Mucosa of stomach (tissue), 1 donor: ENCODE measurements around the gene PFKFB3.
"Not testable (repeated sequence)": the region's sequence is repeated elsewhere in the genome, so short reads cannot be mapped to it uniquely, and the experiment has no call there.

Experiments
- H3K27me3 ChIP-seq: one replicate; pipeline ENCODE4 v1.7.0; 2013; ENCODE audit warnings: mild to moderate bottlenecking, low read length; ENCODE audit not compliant: control insufficient read depth, insufficient read depth
- H3K36me3 ChIP-seq: one replicate; pipeline ENCODE4 v1.7.0; 2013; ENCODE audit warnings: low read length; ENCODE audit not compliant: control insufficient read depth, insufficient read depth
- H3K4me1 ChIP-seq: one replicate; pipeline ENCODE4 v1.7.0; 2013; ENCODE audit warnings: mild to moderate bottlenecking, low read length; ENCODE audit not compliant: control insufficient read depth, insufficient read depth
- H3K4me3 ChIP-seq: one replicate; pipeline ENCODE4 v1.7.0; 2013; ENCODE audit warnings: low read length
- H3K9ac ChIP-seq: one replicate; pipeline ENCODE4 v1.7.0; 2013; ENCODE audit warnings: mild to moderate bottlenecking, low read length, moderate library complexity
- H3K9me3 ChIP-seq: one replicate; pipeline ENCODE4 v1.7.0; 2013; ENCODE audit warnings: mild to moderate bottlenecking, low read length, moderate library complexity; ENCODE audit not compliant: control insufficient read depth
- donor health status: Pancreatic carcinoma.

PFKFB3 gene

GRCh38 chr10:6181249-6181648 is 21.5 kb upstream of the PFKFB3 start:
- peaks cover 14% of the 10 kb centered on the region for H3K4me1 ChIP-seq
- H3K27me3 ChIP-seq = no peaks in the 10 kb centered on the region
- no peak overlapping the region for H3K9ac ChIP-seq
- H3K36me3 ChIP-seq = no peaks in the 10 kb centered on the region
- H3K9me3 ChIP-seq = no peaks in the 10 kb centered on the region
- no peak overlapping the region for H3K4me3 ChIP-seq

DNA sequence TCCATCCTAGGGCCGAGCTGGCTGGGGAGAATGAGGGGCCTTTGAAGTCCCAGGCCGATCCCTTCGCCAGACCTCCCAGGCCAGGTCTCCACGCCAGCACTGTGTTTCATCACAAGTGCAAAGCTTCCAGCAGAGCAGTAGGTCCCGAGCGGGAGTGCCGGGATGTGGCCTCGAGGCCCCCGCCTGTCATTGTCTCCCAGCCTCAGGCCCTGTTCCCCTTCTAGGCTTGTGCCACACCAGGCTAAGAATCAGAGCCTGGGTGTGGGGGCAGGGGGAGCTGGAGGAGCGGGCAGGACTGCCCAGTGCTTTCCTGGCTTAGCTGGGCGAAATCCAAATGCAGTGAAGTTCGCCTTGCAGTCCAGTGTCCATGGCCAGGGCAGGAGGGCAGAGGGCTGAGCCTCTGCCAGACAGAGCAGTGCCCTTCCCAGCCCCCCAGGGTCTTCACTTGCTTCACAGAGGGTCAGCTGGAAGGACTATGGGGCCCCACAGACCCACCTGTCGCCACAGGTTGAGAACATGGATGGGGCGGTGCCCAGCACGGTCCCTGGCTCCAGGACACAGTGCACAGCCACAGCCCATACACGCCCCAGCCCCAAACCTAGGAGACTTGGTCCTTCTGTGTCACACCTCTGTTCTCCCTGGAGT is 20.2 kb upstream of the PFKFB3 start:
- peaks cover 6% of the 10 kb centered on the region for H3K4me1 ChIP-seq
- no peaks in the 10 kb centered on the region for H3K36me3 ChIP-seq
- H3K4me3 ChIP-seq = no peak overlapping the region
- no peak overlapping the region for H3K9ac ChIP-seq
- no peaks in the 10 kb centered on the region for H3K9me3 ChIP-seq
- H3K27me3 ChIP-seq = no peaks in the 10 kb centered on the region

- no peak overlapping the region for H3K9ac ChIP-seq
- no peaks in the 10 kb centered on the region for H3K36me3 ChIP-seq
- H3K4me1 ChIP-seq = peaks cover 6% of the 10 kb centered on the region
- H3K9me3 ChIP-seq = no peaks in the 10 kb centered on the region
- H3K27me3 ChIP-seq = no peaks in the 10 kb centered on the region
- no peak overlapping the region for H3K4me3 ChIP-seq
These were observed 17.6 kb upstream of the PFKFB3 start for GRCh38 chr10:6185039-6185716.

- Histone ChIP-seq H3K4me3 (no peak overlapping the region), H3K36me3 (no peaks in the 10 kb centered on the region), H3K27me3 (no peaks in the 10 kb centered on the region), H3K9me3 (no peaks in the 10 kb centered on the region), H3K9ac (no peak overlapping the region), H3K4me1 (peaks cover 6% of the 10 kb centered on the region)
These were observed 15.9 kb upstream of the PFKFB3 start for GRCh38 chr10:6186894-6187256.

DNA sequence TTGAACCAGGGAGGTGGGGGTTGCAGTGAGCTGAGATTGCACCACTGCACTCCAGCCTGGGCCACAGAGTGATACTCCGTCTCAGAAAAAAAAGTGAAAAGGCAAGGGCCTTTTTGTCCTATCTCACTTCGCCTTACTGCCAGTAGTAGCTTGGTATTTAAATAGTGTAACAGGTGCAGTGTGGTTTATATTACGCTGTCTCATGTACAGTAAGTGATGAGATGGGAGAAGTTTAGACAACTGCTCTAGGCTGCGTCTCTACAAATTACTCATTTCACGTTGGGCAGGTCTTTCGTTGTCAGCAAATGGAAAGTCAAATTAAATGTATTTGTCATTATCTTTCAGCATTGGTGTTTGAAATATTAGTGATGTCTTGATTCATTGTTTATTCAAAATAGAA is 15.5 kb upstream of the PFKFB3 start:
- no peaks in the 10 kb centered on the region for H3K27me3 ChIP-seq
- peaks cover 6% of the 10 kb centered on the region for H3K4me1 ChIP-seq
- no peak overlapping the region for H3K9ac ChIP-seq
- no peaks in the 10 kb centered on the region for H3K9me3 ChIP-seq
- H3K36me3 ChIP-seq = no peaks in the 10 kb centered on the region
- H3K4me3 ChIP-seq = no peak overlapping the region

DNA sequence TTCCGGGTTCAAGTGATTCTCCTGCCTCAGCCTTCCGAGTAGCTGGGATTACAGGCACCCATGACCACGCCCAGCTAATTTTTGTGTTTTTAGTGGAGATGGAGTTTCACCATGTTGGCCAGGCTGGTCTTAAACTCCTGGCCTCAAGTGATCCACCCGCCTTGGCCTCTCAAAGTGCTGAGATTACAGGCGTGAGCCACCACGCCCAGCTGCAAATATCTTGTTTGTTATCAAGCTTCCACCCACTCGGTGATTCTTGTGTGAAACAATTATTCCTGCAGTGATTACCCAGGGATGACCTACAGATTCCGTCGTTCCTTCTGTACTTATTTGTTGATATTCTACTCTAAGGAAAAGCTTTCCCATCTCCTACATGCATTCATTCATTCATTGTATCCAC is 12.7 kb upstream of the PFKFB3 start:
- not testable (repeated sequence) for H3K36me3 ChIP-seq, H3K9ac ChIP-seq, H3K4me3 ChIP-seq, H3K9me3 ChIP-seq, H3K27me3 ChIP-seq, H3K4me1 ChIP-seq

GRCh38 chr10:6191147-6191546 is 11.6 kb upstream of the PFKFB3 start:
- H3K36me3 ChIP-seq = no peaks in the 10 kb centered on the region
- no peak overlapping the region for H3K9ac ChIP-seq
- H3K27me3 ChIP-seq = no peaks in the 10 kb centered on the region
- H3K9me3 ChIP-seq = no peaks in the 10 kb centered on the region
- H3K4me1 ChIP-seq = peaks cover 5% of the 10 kb centered on the region
- no peak overlapping the region for H3K4me3 ChIP-seq

DNA sequence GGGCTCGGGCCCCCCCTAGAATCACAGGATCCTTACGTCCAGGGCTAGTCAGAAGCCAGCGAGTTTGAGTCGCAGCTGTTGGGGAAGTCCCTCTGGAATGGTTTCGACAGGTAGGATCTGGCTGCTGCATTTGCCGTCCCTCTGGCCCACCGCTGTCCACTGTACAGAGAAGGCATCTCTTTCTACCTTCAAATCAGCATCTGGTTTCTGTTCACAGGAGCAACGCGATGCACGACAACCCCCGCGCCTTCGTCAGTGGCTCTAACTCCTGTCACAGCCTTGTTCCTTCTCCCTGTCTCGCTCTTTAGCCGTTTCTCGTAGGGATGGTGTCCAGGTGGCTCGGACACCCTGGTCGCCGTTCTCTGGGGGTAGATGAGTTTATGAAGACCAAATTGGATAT is 11.2 kb upstream of the PFKFB3 start:
- Histone ChIP-seq H3K9ac (no peak overlapping the region), H3K9me3 (no peaks in the 10 kb centered on the region), H3K27me3 (no peaks in the 10 kb centered on the region), H3K36me3 (no peaks in the 10 kb centered on the region), H3K4me1 (peaks cover 5% of the 10 kb centered on the region), H3K4me3 (no peak overlapping the region)

DNA sequence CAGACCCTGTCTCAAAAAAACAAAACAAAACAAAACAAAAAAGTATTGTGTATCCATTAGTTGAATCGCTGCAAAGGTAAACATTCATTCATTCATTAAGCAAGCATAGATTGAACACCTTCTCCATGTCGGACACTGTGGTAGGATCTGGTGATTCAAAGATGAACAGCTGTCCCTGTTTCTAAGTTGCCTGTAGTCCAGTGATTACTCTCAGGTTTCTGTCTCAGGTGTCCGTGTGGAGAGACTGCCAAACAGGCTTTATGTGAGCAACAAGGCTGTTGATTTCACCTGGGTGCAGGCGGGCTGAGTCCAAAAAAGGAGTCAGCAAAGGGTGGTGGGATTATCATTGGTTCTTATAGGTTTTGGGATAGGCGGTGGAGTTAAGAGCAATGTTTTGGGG is 9.4 kb upstream of the PFKFB3 start:
- not testable (repeated sequence) for H3K4me1 ChIP-seq, H3K9ac ChIP-seq, H3K36me3 ChIP-seq, H3K9me3 ChIP-seq, H3K27me3 ChIP-seq, H3K4me3 ChIP-seq

GRCh38 chr10:6194311-6194710 is 8.4 kb upstream of the PFKFB3 start:
- H3K36me3 ChIP-seq = no peaks in the 10 kb centered on the region
- H3K9ac ChIP-seq = no peak overlapping the region
- H3K9me3 ChIP-seq = no peaks in the 10 kb centered on the region
- H3K4me1 ChIP-seq = peaks cover 10% of the 10 kb centered on the region
- no peak overlapping the region for H3K4me3 ChIP-seq
- no peaks in the 10 kb centered on the region for H3K27me3 ChIP-seq

- Histone ChIP-seq H3K27me3 (no peaks in the 10 kb centered on the region), H3K9ac (no peak overlapping the region), H3K9me3 (no peaks in the 10 kb centered on the region), H3K36me3 (no peaks in the 10 kb centered on the region), H3K4me1 (peaks cover 10% of the 10 kb centered on the region), H3K4me3 (no peak overlapping the region)
These were observed 7.4 kb upstream of the PFKFB3 start for GRCh38 chr10:6195376-6195775.

DNA sequence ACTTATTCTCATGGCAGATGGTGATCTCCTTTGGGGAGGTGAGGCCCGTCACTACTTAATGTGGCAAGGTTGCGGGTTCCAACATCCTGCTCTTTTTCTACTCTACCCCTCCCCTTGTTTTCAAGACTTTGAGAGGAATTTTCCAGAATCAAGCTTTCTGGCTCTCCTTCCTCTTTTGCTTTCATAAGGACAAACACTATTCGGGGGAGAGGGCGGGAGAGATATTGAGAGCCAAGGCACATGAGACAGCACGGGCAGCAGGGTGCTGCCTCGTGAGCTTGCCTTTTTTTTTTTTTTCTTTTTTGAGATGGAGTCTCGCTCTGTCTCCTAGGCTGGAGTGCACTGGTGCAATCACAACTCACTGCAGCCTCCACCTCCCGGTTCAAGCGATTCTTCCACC is 6.9 kb upstream of the PFKFB3 start:
- H3K27me3 ChIP-seq = no peaks in the 10 kb centered on the region
- H3K4me3 ChIP-seq = no peak overlapping the region
- no peaks in the 10 kb centered on the region for H3K36me3 ChIP-seq
- H3K9ac ChIP-seq = no peak overlapping the region
- H3K4me1 ChIP-seq = peaks cover 12% of the 10 kb centered on the region
- H3K9me3 ChIP-seq = no peaks in the 10 kb centered on the region

DNA sequence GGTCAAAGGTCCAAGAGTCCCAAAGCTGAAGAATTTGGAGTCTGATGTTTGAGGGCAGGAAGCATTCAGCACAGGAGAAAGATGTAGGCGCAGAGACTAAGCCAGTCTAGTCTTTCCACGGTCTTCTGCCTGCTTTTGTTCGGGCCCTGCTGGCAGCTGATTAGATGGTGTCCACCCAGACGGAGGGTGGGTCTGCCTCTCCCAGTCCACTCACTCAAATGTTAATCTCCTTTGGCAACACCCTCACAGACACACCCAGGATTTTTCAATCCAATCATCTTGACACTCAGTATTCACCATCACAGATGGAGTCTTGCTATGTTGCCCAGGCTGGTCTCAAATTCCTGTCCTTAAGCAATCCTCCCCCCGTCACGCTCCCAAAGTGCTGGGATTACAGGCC is 6.2 kb upstream of the PFKFB3 start:
- H3K27me3 ChIP-seq, H3K36me3 ChIP-seq, H3K9ac ChIP-seq, H3K9me3 ChIP-seq, H3K4me3 ChIP-seq: not testable (repeated sequence)
- peaks cover 14% of the 10 kb centered on the region for H3K4me1 ChIP-seq
